Esophagus squamous epithelium (tissue), 5 donors: ENCODE results near the gene DCP1A. TPM values are rescaled to one million over a fixed set of nuclear protein-coding genes. Genes with fewer than 3 reads are reported as not detected.
"Not testable (repeated sequence)": the region's sequence is repeated elsewhere in the genome, so short reads cannot be mapped to it uniquely, and the experiment has no call there.

Experiments
- DNase-seq: peaks from one replicate; lab custom pipeline; 2025; lab: John Stamatoyannopoulos, UW
- H3K27ac ChIP-seq, 4 donors: fragments of 200-600 bp; sonication (generic); one replicate each; pipeline ENCODE4 v1.5.1; 2016 to 2019; ENCODE audit warnings: mild to moderate bottlenecking in 1 of 4
- H3K27me3 ChIP-seq, 4 donors: fragments of 200-600 bp; sonication (generic); 1 replicate in 3 of 4; 2 replicates in 1 of 4; pipeline versions ENCODE4 v1.5.1 to v1.6.0; 2017 to 2021; ENCODE audit warnings: antibody characterized with exemption in 1 of 4
- H3K36me3 ChIP-seq, 3 donors: fragments of 200-600 bp; sonication (generic); one replicate each; pipeline ENCODE4 v1.5.1; 2016 to 2019
- H3K4me1 ChIP-seq, 3 donors: fragments of 200-600 bp; sonication (generic); one replicate each; pipeline ENCODE4 v1.5.1; 2017 to 2019
- H3K4me3 ChIP-seq, 4 donors: fragments of 200-600 bp; sonication (generic); 1 replicate in 3 of 4; 2 replicates in 1 of 4; pipeline ENCODE4 v1.5.1; 2016 to 2019; ENCODE audit warnings: mild to moderate bottlenecking in 2 of 4, moderate library complexity in 1 of 4
- H3K9me3 ChIP-seq, 3 donors: fragments of 200-600 bp; sonication (generic); one replicate each; pipeline ENCODE4 v1.5.1; 2016 to 2019
- POLR2A ChIP-seq, 4 donors: fragments of 450-650 bp; IDR thresholded peaks; one replicate each; pipeline ENCODE4 v1.6.1; 2017; ENCODE audit warnings: antibody characterized with exemption in 4 of 4, mild to moderate bottlenecking in 4 of 4, moderate library complexity in 3 of 4
- WGBS, 2 donors: methylation state at CpG; one replicate each; pipeline ENCODE4 v1.1.5; 2018; 5-methylcytosine and 5-hydroxymethylcytosine counted together
- intact Hi-C: fragments of 100-400 bp; cut with DNase I; formaldehyde crosslinking; loops from one replicate; pipeline ENCODE4 v1.15.0; 2022
- total RNA-seq, 4 donors: library from RNA; depleted of rRNA; stranded (reverse); fragments of >200 nt; gene quantifications; one replicate each; pipeline ENCODE4 v1.1.0, GENCODE V29; 2016
- TF ChIP-seq, protein P1 (sequence below), 6 experiments: fragments of 450-650 bp in 4 of 6; fragments of 200-600 bp in 2 of 6; sonication (generic) in 2 of 6; IDR thresholded peaks; one replicate each; pipeline ENCODE4 v1.5.1; 2016 to 2019; ENCODE audit warnings: antibody characterized with exemption in 6 of 6, mild to moderate bottlenecking in 4 of 6, moderate library complexity in 4 of 6
- donor health status: DM: yes; HTN: yes; CAD: no.

The DCP1A gene
- total RNA-seq, 4 donors from 2014 or later, result 12.7 to 17.4 (median 14.2) TPM

- Histone ChIP-seq H3K36me3 (peaks cover 0 to 80% (median 6%) of the 10 kb centered on the region in 3 donors), H3K27me3 (no peaks in the 10 kb centered on the region), H3K9me3 (no peaks in the 10 kb centered on the region), H3K4me3 (no peak overlapping the region), H3K27ac (no peak overlapping the region), H3K4me1 (peaks cover 0 to 10% (median 0%) of the 10 kb centered on the region in 3 donors)
- 83 to 85% methylated on average over 1 of the region's 1 CpG for WGBS, 2 donors
- DNase-seq, result no peak
- intact Hi-C loops, result no loop called here
- TF ChIP-seq POLR2A (IDR thresholded peaks at IDR 0.05), result no peak
- TF ChIP-seq, protein P1, sequence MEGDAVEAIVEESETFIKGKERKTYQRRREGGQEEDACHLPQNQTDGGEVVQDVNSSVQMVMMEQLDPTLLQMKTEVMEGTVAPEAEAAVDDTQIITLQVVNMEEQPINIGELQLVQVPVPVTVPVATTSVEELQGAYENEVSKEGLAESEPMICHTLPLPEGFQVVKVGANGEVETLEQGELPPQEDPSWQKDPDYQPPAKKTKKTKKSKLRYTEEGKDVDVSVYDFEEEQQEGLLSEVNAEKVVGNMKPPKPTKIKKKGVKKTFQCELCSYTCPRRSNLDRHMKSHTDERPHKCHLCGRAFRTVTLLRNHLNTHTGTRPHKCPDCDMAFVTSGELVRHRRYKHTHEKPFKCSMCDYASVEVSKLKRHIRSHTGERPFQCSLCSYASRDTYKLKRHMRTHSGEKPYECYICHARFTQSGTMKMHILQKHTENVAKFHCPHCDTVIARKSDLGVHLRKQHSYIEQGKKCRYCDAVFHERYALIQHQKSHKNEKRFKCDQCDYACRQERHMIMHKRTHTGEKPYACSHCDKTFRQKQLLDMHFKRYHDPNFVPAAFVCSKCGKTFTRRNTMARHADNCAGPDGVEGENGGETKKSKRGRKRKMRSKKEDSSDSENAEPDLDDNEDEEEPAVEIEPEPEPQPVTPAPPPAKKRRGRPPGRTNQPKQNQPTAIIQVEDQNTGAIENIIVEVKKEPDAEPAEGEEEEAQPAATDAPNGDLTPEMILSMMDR (IDR thresholded peaks at IDR 0.05), result no peak
Observed at GRCh38 chr3:53331871-53332270, 15.5 kb downstream of the DCP1A start.

DNA sequence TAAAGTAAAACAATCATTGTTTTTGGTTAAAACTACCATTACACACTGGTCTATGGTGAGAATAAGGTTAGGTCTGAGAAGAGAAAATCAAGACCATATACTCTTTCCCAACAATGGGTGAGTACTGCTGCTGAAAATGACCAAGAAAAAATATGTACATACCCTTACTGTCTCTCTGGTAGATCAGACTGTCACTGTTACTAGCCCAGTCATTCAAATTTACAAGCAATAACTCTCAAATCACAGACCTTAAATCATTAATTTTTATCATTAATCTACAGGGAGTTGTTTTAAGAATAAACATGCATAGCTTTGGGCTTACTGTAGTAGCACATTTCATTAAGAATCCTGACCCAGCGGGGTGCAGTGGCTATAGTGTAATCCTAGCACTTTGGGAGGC lies 17.4 kb downstream of the DCP1A start:
- 75 to 89% methylated on average over 1 of the region's 1 CpG for WGBS, 2 donors
- TF ChIP-seq POLR2A (IDR thresholded peaks at IDR 0.05), result no peak
- TF ChIP-seq, protein P1 (IDR thresholded peaks at IDR 0.05), result no peak
- H3K4me1 ChIP-seq, result peaks cover 0 to 12% (median 0%) of the 10 kb centered on the region in 3 donors
- H3K27me3 ChIP-seq, result no peaks in the 10 kb centered on the region
- H3K36me3 ChIP-seq, result peaks cover 0 to 70% (median 6%) of the 10 kb centered on the region in 3 donors
- no peak overlapping the region for H3K4me3 ChIP-seq
- intact Hi-C loops, result no loop called here
- DNase-seq, result no peak
- H3K27ac ChIP-seq, result no peak overlapping the region
- H3K9me3 ChIP-seq, result no peaks in the 10 kb centered on the region

GRCh38 chr3:53328746-53329145 lies 18.6 kb downstream of the DCP1A start:
- Histone ChIP-seq H3K36me3 (peaks cover 0 to 58% (median 6%) of the 10 kb centered on the region in 3 donors), H3K4me1 (peaks cover 0 to 23% (median 5%) of the 10 kb centered on the region in 3 donors), H3K4me3 (no peak overlapping the region), H3K9me3 (no peaks in the 10 kb centered on the region), H3K27me3 (no peaks in the 10 kb centered on the region), H3K27ac (no peak overlapping the region)
- intact Hi-C loops, result no loop called here
- 79 to 82% methylated on average over 5 of the region's 5 CpGs for WGBS, 2 donors
- TF ChIP-seq, protein P1 (IDR thresholded peaks at IDR 0.05), result no peak
- TF ChIP-seq POLR2A (IDR thresholded peaks at IDR 0.05), result no peak
- no peak for DNase-seq

- Histone ChIP-seq H3K4me1 (peaks cover 0 to 27% (median 5%) of the 10 kb centered on the region in 3 donors), H3K36me3 (peaks cover 0 to 50% (median 0%) of the 10 kb centered on the region in 3 donors)
- H3K4me3 ChIP-seq, H3K9me3 ChIP-seq, H3K27me3 ChIP-seq, H3K27ac ChIP-seq, intact Hi-C loops, DNase-seq: not testable (repeated sequence)
- WGBS, 2 donors, result 53 to 69% methylated on average over 4 to 5 of the region's 6 CpGs
Observed at GRCh38 chr3:53327986-53328385, 19.4 kb downstream of the DCP1A start.

DNA sequence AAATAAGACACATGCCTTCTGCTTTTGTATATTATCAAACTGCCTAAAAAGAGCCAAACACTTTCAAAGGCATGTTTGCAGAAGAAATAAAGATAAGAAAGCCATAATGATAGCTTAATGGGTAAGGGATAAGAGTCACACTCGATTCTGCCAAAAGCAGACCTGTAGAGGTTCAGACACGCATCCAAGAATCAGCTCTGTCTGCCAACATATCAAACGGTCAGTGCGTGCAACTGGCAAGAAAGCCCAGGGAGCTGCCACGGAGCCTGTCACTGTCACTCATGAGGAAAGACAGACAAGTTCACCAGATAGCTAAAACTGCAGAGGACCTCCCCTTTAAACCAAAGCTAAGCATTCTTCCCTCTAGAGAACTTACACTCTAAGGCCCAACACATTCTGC lies 23.2 kb downstream of the DCP1A start:
- intact Hi-C loops, result no loop called here
- peaks cover 0 to 35% (median 5%) of the 10 kb centered on the region in 3 donors for H3K4me1 ChIP-seq
- H3K27ac ChIP-seq, result no peak overlapping the region
- H3K36me3 ChIP-seq, result peaks cover 0 to 37% (median 0%) of the 10 kb centered on the region in 3 donors
- 39 to 41% methylated on average over 5 of the region's 5 CpGs for WGBS, 2 donors
- no peak for DNase-seq
- no peaks in the 10 kb centered on the region for H3K27me3 ChIP-seq
- no peaks in the 10 kb centered on the region for H3K9me3 ChIP-seq
- TF ChIP-seq, protein P1 (IDR thresholded peaks at IDR 0.05), result no peak
- TF ChIP-seq POLR2A (IDR thresholded peaks at IDR 0.05), result no peak
- H3K4me3 ChIP-seq, result no peak overlapping the region

DNA sequence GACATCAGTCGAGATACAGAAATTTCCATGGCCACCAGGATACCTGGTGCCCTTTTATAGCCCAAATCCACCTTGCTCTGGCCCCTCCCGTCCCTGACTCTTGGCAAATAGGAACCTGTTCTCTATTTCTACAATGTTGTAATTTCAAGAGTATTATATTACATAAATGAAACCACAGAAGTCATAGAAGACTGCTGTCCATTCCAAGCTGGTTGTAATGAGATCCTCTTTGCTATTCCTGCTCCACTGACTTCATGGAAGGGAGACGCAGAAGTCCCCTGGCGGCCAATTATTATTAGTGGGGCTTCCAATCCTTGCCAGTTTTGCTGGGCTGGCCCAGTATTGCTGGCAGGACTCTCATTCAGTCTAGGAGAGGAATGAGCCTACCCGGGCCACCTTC lies 26.6 kb downstream of the DCP1A start:
- H3K36me3 ChIP-seq, result peaks cover 0 to 46% (median 0%) of the 10 kb centered on the region in 3 donors
- H3K27ac ChIP-seq, result no peak overlapping the region
- intact Hi-C loops, result no loop called here
- no peaks in the 10 kb centered on the region for H3K9me3 ChIP-seq
- H3K4me1 ChIP-seq, result peaks cover 0 to 49% (median 5%) of the 10 kb centered on the region in 3 donors
- no peak for TF ChIP-seq POLR2A (IDR thresholded peaks at IDR 0.05)
- TF ChIP-seq, protein P1 (IDR thresholded peaks at IDR 0.05), result no peak
- 79 to 88% methylated on average over 2 to 5 of the region's 5 CpGs for WGBS, 2 donors
- DNase-seq, result no peak
- H3K27me3 ChIP-seq, result no peaks in the 10 kb centered on the region
- H3K4me3 ChIP-seq, result no peak overlapping the region
